Pancreas (tissue), 10 donors: Measurements from ENCODE around the gene RANGAP1. TPM values are rescaled to one million over a fixed set of nuclear protein-coding genes. Genes with fewer than 3 reads are reported as not detected.

Experiments
- ATAC-seq, 4 donors: fragments of 200-7000 bp; cut with Tn5 transposase; one replicate each; pipeline versions ENCODE4 v1.8.0 to v1.9.1; 2020; ENCODE audit warnings: mild to moderate bottlenecking in 4 of 4, moderate library complexity in 4 of 4
- DNase-seq, 6 donors: peaks; one replicate each; pipeline ENCODE4 v3.0.0-alpha.2; 2020
- FAIRE-seq: peaks from 2 replicates; lab custom pipeline; 2012; peaks lifted over from hg19 to GRCh38; lab: Jason Lieb, UNC
- H3K27ac ChIP-seq, 4 donors: fragments of 200-600 bp; sonication (generic); 1 replicate in 3 of 4; 2 replicates in 1 of 4; pipeline versions ENCODE4 v1.5.0 to v1.8.0; 2020
- H3K27me3 ChIP-seq, 4 donors: fragments of 200-600 bp; one replicate each; pipeline ENCODE4 v1.8.0; 2021
- H3K36me3 ChIP-seq, 3 donors: fragments of 200-600 bp; sonication (generic) in 1 of 3; one replicate each; pipeline versions ENCODE4 v1.5.0 to v1.8.0; 2020 to 2021
- H3K4me1 ChIP-seq, 3 donors: fragments of 200-600 bp; one replicate each; pipeline ENCODE4 v1.8.0; 2021
- H3K4me3 ChIP-seq, 4 donors: fragments of 200-600 bp; sonication (generic) in 2 of 4; one replicate each; pipeline versions ENCODE4 v1.5.0 to v1.8.0; 2020 to 2021
- H3K9me3 ChIP-seq, 4 donors: fragments of 200-600 bp; one replicate each; pipeline ENCODE4 v1.8.0; 2021
- WGBS, 2 donors: extraction: QIAGEN DNeasy Blood & Tissue Kit; methylation state at CpG; one replicate each; pipeline ENCODE4 v1.1.7; 2013; 5-methylcytosine and 5-hydroxymethylcytosine counted together
- intact Hi-C, 3 donors: fragments of 100-400 bp; cut with DNase I; formaldehyde crosslinking; loops; one replicate each; pipeline versions ENCODE4 v1.11.1 to v1.14.2; 2022
- polyA plus RNA-seq, 2 donors: library from polyadenylated mRNA; stranded (reverse); fragments of 200-250 nt; gene quantifications; one replicate each; pipeline ENCODE4 v1.2.3, GENCODE V29; 2013
- total RNA-seq, 6 donors: library from RNA; stranded (reverse); fragmentation: NEBNext Ultra II Directional in 4 of 6; extraction: Animal tissue kit (Norgen Biotek cat#: 25700) in 4 of 6; gene quantifications; one replicate each; pipeline versions ENCODE4 v1.2.1 to v1.2.4, GENCODE V29; 2021 to 2023
- TF ChIP-seq, protein P1 (sequence below), 4 donors: fragments of 200-600 bp; sonication (generic) in 3 of 4; IDR thresholded peaks; one replicate each; pipeline versions ENCODE4 v1.5.0 to v1.8.0; 2021; ENCODE audit warnings: antibody characterized with exemption in 4 of 4
- donor health status: healthy with polysubstance abuse.
- donor health status: DM: no; HTN: no; CAD: no; lungs with moderate emphysema.
- donor health status: DM: no; HTN: no; CAD: no.
- donor health status: control.
- donor health status: control.
- donor health status: Bipolar disorder and iron deficiency.
- donor health status: DM: yes; HTN: yes; CAD: no.
- donor health status: DM: no; HTN: no; CAD: no.
- donor health status: DM: no; HTN: no; CAD: no.
- donor health status: DM: yes; HTN: yes; CAD: no.

RANGAP1 gene
- total and polyA plus RNA-seq, 8 donors: 26.8 to 87.9 (median 32.8) TPM

DNA sequence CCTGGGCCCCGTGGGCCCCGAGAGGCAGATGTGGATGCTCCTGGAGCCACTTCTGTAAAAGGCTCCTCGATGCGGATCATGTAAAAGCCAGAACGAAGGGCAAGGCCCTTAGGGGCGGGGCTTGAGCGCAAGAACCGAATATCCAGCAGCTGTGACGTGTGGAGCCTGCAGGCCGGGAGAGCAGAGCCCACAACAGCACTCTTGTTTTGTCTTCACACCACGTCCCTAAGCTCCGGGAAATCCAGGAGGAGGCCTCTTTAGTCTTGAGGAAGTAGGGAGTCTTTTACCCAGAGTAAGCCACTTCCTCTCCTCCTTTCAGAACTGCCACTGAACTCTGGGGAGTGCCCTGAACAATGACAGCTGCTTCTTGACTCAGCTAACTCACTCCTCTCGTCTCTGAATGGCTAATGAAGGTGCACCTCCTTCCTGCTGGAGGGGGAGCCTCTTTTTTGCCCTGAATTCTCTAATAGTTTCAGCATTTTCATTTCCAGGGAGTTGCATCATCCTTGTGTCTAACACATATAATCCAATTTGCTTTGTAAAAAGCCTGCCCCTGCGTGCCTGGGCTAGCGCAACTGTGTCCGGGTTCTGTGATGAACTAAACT, 68.3 kb downstream of the RANGAP1 start:
- FAIRE-seq (no peak), DNase-seq (no peak), ATAC-seq (peak in 3 of 4 donors; percentile 65 to 82 (median 81))
- TF ChIP-seq, protein P1, sequence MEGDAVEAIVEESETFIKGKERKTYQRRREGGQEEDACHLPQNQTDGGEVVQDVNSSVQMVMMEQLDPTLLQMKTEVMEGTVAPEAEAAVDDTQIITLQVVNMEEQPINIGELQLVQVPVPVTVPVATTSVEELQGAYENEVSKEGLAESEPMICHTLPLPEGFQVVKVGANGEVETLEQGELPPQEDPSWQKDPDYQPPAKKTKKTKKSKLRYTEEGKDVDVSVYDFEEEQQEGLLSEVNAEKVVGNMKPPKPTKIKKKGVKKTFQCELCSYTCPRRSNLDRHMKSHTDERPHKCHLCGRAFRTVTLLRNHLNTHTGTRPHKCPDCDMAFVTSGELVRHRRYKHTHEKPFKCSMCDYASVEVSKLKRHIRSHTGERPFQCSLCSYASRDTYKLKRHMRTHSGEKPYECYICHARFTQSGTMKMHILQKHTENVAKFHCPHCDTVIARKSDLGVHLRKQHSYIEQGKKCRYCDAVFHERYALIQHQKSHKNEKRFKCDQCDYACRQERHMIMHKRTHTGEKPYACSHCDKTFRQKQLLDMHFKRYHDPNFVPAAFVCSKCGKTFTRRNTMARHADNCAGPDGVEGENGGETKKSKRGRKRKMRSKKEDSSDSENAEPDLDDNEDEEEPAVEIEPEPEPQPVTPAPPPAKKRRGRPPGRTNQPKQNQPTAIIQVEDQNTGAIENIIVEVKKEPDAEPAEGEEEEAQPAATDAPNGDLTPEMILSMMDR (IDR thresholded peaks at IDR 0.05): no peak
- intact Hi-C loops: no loop called here
- H3K4me1 ChIP-seq: no peaks in the 10 kb centered on the region
- WGBS, 2 donors: 73 to 79% methylated on average over 16 of the region's 16 CpGs
- H3K27ac ChIP-seq: peak overlapping the region in 2 of 4 donors; percentile 1 to 57
- H3K27me3 ChIP-seq: no peaks in the 10 kb centered on the region
- peaks cover 0 to 8% (median 0%) of the 10 kb centered on the region in 3 donors for H3K36me3 ChIP-seq
- H3K9me3 ChIP-seq: no peaks in the 10 kb centered on the region
- H3K4me3 ChIP-seq: no peak overlapping the region

DNA sequence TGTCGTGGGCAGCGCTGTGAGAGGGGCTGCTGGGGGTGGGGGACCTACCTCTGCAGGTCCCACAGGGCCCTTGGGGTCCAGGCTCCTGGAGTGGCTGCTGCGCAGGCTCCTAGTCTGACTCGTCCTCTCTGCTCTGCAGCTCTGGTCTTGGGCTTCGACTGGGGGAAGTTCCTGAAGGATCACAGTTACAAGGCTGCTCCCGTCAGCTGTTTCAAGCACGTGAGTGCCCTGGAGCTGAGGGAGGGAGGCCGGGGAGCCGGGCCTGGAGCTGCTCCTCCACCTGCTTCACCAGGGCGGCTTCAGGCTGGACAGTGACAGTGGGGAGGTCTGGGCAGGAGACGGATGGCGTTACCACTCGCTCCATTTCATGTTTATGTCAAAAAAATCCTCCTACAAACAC, 69.0 kb downstream of the RANGAP1 start:
- Histone ChIP-seq H3K9me3 (no peaks in the 10 kb centered on the region), H3K27ac (peak overlapping the region in 2 of 4 donors; percentile 1 to 57), H3K4me3 (no peak overlapping the region), H3K36me3 (peaks cover 0 to 8% (median 0%) of the 10 kb centered on the region in 3 donors), H3K27me3 (no peaks in the 10 kb centered on the region), H3K4me1 (no peaks in the 10 kb centered on the region)
- ATAC-seq: peak in 2 of 4 donors; percentile 20 to 38
- no peak for DNase-seq
- WGBS, 2 donors: 84 to 91% methylated on average over 13 of the region's 13 CpGs
- FAIRE-seq: no peak
- TF ChIP-seq, protein P1 (IDR thresholded peaks at IDR 0.05): no peak
- intact Hi-C loops: no loop called here

DNA sequence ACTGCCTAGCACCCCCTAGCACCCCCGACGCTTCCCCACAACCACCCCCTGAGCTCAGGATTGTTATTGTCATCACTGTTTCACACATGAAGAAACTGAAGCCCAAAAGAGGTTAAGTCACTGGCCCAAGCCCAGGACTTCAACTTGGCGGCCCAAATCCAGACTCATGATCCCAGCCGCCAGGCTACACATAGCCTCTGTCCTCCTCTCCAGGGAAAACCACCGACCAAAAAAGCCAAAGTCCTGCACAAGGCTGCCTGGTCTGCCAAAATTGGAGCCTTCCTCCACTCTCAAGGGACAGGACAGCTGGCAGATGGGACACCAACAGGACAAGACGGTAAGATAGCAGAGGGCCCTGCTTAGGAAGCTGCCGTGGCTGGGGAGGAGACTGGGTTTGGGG, 70.1 kb downstream of the RANGAP1 start:
- no peak overlapping the region for H3K27ac ChIP-seq
- peaks cover 0 to 3% (median 0%) of the 10 kb centered on the region in 3 donors for H3K36me3 ChIP-seq
- no peak overlapping the region for H3K4me3 ChIP-seq
- intact Hi-C loops: no loop called here
- DNase-seq (no peak), FAIRE-seq (no peak), ATAC-seq (no peak)
- 87 to 93% methylated on average over 7 of the region's 7 CpGs for WGBS, 2 donors
- H3K27me3 ChIP-seq: no peaks in the 10 kb centered on the region
- H3K9me3 ChIP-seq: no peaks in the 10 kb centered on the region
- H3K4me1 ChIP-seq: no peaks in the 10 kb centered on the region
- TF ChIP-seq, protein P1 (IDR thresholded peaks at IDR 0.05): no peak

DNA sequence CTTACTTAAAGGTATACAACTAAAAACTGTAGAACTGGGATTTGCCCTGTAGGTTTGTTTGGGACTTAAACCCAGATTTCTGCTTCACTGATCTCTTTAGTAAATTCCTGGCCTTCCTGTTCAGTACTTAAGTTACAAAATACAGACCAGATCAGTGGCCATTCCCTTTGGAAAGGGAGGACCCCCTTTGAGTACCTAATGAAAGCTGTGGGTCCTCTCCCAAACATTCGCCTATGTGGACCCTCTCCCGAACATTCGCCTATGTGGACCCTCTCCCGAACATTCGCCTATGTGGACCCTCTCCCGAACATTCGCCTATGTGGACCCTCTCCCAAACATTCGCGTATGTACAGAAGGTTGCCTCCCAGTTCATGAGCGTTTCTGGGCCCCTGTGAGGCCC, 70.6 kb downstream of the RANGAP1 start:
- FAIRE-seq: no peak
- DNase-seq: no peak
- H3K4me3 ChIP-seq: no peak overlapping the region
- intact Hi-C loops: no loop called here
- H3K9me3 ChIP-seq: no peaks in the 10 kb centered on the region
- ATAC-seq: no peak
- TF ChIP-seq, protein P1 (IDR thresholded peaks at IDR 0.05): no peak
- WGBS, 2 donors: 95 to 97% methylated on average over 10 of the region's 10 CpGs
- H3K4me1 ChIP-seq: no peaks in the 10 kb centered on the region
- H3K27ac ChIP-seq: no peak overlapping the region
- H3K36me3 ChIP-seq: no peaks in the 10 kb centered on the region
- no peaks in the 10 kb centered on the region for H3K27me3 ChIP-seq

DNA sequence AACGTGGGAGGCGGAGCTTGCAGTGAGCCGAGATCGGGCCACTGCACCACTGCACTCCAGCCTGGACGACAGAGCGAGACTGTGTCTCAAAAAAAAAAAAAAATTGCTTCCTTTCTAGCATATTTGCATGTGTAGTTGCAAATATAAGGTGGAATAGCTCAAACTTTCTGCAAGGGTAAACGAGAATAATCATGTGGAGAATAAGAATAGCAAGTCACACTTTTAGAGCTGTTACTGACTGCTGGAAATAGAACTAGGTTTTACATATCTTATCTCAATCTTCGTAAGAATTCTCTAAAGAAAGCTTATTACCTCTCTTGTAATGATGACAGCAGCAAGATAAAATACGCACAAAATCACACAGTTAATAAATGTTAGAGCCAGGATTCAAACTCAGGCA, 79.3 kb downstream of the RANGAP1 start:
- Histone ChIP-seq H3K4me1 (peaks cover 0 to 5% (median 0%) of the 10 kb centered on the region in 3 donors), H3K4me3 (no peak overlapping the region), H3K27ac (no peak overlapping the region), H3K36me3 (no peaks in the 10 kb centered on the region), H3K27me3 (no peaks in the 10 kb centered on the region), H3K9me3 (no peaks in the 10 kb centered on the region)
- TF ChIP-seq, protein P1 (IDR thresholded peaks at IDR 0.05): no peak
- ATAC-seq (no peak), FAIRE-seq (no peak), DNase-seq (no peak)
- intact Hi-C loops: no loop called here
- WGBS, 2 donors: 85 to 93% methylated on average over 9 of the region's 9 CpGs
